ENCODE measurements around the gene STK4.
"Not testable (repeated sequence)": the region's sequence is repeated elsewhere in the genome, so short reads cannot be mapped to it uniquely, and the experiment has no call there.

The STK4 gene

DNA sequence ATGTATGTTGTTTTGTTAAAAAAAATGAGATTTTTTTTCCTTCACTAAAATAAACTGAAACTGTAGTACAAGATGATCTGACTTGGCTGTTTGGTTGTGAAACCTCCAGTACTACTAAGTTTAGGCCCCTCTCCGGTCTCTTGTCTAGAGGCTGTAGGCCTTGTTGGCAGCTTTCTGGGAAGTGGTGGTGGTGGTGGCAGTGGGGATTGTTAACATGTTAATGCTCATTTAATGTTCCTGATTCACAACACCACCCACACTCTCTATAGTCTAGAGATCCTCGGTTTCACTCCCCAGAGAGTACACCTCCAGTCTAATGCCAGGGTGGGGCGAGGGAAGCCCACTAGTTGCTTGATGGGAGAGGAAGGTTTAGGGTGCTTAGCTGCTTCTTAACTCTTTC lies 24.1 kb downstream of the STK4 start:
- DNase-seq: no peak

DNA sequence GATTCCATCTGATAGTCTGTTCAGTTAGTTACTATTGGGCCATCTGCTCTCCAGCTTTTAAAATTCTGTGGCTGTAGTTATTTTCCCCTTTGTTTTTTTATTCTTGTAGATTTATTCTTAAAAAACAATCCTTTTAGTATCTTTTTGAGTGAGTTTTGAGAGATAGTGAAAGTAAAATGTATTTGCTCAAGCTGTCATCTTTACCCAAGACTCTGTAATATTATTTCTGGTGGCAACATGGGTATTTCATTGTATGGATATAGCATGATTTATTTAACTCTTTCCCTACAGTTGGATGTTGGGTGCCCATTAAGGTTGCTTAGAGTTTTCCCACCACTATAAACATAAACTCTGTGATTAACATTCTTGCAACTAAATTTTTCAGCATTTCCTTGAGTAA lies 24.6 kb downstream of the STK4 start:
- DNase-seq: no peak

DNA sequence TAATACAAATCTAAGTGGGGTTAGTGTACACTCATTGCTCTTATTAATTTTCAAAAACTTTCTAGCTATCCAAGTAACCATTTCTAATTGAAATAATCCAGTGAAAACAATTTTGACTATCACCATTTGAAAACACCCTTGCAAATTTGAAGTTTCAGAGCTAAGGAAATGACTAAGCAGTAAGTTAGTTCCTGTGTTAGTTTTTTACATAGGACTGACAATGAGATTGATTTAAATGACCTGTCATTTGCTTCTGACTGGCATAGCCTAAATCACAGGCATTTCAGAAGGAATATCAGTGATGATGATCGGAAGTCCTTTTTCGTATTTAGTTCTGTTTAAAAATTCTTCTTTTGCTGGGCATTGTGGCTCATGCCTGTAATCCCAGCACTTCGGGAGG lies 27.0 kb downstream of the STK4 start:
- DNase-seq: no peak

DNA sequence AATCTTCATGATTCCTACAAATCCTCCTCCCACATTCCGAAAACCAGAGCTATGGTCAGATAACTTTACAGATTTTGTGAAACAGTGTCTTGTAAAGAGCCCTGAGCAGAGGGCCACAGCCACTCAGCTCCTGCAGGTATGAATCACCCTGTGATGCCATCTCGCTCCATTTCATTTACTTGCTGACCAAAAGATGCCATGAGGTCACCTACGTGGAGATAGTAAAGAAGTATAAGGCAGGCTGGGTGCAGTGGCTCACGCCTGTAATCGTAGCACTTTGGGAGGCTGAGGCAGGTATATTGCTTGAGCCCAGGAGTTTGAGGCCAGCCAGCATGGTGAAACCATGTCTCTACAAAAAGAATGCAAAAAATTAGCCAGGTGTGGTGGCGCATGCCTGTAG lies 30.9 kb downstream of the STK4 start:
- DNase-seq: no peak

DNA sequence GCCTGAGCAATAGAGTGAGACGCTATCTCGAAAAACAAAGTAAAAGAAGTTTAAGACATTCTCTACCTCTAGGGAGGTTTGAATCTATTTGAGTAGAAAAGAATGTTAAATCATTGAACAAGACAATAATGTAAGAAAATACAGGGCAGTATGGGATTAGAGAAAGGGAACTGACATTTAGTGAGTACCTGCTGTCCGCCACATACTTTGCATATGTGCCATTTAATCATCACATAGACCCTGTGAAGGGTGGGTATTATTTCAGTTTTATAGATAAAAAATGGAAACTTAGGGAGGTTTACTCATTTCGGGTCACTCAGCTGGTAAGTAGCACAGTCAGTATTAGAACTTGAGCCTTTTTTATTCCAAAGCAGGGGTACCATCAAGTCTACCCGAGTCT lies 31.4 kb downstream of the STK4 start:
- DNase-seq: no peak

DNA sequence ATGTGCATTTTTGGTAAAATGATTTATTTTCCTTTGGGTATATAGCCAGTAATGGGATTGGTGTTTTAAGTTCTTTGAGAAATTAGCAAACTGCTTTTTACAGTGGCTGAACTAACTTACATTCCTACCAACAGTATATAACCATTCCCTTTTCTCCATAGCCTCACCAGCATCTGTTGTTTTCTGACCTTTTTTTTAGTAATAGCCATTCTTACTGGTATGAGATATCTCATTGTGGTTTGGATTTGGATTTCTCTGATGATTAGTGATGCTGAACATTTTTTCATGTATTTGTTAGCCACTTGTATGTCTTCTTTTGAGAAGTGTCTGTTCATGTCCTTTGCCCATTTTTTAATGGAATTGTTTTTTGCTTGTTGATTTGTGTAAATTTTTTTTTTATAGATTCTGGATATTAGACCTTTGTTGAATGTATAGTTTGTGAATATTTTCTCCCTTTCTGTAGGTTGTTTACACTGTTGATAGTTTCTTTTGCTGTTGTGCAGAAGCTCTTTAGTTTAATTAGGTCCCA lies 42.3 kb downstream of the STK4 start:
- DNase-seq: no peak

DNA sequence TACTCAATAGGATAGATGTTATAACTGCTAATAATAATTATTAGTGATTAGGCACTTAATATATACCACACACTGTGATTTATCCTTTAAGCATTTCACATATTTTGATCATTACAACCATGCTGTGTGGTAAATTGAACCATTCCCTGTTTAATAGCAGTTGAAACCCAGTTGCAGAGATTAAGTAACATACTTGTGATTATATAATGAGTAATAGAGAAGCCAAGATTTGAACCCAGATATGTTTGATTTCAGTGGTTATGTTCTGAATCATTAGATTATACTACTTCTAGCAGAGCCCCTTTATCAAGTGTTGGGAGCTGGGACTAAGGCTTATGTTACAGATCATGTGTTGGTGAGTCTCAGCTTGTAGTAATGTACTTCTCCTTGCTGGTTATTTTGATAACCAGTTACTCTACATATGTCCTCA lies 44.1 kb downstream of the STK4 start:
- no peak for DNase-seq

DNA sequence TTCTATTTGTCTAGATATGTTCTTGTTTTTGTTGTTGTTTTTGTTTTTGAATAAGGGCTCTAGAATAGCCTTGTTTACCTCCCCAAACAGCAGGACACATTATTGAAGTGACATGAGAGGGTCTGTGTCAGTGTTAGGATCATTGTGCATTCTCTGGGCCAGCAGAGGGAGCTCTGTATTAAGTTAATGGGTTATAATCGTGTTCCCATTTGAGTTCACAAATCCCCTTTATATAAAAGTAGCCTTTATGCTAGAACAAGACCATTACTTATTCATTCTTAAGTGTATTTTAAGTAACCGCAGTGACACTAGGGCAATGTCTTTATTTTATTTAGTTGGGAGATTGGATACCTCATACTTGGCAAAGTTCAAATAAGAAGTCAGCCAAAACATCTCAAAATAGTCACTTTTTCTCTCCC lies 44.8 kb downstream of the STK4 start:
- no peak for DNase-seq

DNA sequence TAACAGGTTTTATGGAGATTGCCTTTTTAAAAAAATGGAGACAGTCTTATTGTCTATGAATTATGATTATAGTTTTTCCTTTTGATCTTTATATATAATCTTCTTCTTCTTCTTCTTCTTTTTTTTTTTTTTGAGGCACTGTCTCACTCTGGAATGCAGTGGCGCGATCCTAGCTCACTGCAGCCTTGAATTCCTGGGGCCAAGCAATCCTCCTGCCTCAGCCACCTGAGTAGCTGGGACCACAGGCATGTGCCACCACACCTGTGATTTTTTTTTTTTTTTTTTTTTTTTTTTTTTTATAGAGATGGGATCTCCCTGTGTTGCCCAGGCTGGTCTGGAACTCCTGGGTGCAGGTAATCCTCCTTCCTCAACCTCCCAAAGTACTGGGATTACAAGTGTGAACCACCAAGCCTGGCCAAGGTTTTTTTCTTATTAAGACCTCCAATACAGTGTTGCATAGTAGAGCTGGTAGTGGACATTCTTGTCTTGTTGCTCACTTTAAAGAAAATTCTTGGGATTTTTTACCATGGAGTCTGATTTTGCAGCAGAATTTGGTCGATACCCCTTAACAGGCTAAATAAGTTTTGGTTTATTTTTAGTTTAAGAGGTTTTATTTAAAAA lies 46.5 kb downstream of the STK4 start:
- DNase-seq: no peak

DNA sequence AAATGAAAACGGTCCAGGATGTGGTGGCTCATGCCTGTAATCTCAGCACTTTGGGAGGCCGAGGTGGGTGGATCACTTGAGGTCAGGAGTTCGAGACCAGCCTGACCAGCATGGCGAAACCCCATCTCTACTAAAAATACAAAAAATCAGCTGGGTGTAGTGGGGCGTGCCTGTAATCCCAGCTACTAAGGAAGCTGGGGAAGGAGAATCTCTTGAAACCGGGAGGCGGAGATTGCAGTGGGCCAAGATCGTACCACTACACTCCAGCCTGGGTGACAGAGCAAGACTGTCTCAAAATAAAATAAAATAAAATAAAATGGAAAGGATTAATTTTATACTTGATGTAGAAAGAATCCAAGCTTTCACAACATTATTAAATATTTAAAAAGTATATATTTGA lies 47.8 kb downstream of the STK4 start:
- DNase-seq: not testable (repeated sequence)

DNA sequence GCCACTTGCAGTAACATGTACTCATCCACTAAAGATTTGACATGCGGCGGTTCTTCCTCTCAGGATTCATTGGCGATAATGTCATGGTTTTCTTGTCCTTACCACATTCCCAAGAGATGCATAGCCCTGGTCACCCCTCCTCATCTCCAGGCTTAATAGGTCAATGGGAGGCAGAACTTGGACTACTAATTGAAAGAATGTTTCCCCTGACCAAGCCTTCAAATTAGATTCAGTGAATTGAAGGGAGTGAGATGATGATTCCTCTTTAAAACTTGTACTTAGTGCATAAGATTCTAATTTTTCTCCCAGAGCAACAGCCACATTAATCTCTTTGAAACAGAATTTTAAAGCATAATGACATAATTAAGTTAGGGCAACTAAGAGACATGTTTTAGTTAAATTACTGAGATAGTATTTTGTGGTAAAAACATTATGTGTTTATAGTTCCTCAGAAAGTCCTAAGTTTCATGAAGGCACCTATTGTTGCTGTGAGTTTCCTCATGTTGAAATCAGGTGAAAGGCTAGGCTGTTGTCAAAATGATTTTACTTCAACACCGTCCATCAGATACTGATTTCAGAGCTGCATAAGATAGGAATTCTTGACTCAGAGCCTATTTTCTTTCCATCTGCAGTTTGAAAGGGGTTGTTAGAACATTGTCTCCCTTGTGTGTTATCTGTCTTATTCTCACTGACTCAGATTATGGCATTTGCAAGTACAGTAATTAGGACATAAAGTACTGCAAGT lies 48.5 kb downstream of the STK4 start:
- no peak for DNase-seq

DNA sequence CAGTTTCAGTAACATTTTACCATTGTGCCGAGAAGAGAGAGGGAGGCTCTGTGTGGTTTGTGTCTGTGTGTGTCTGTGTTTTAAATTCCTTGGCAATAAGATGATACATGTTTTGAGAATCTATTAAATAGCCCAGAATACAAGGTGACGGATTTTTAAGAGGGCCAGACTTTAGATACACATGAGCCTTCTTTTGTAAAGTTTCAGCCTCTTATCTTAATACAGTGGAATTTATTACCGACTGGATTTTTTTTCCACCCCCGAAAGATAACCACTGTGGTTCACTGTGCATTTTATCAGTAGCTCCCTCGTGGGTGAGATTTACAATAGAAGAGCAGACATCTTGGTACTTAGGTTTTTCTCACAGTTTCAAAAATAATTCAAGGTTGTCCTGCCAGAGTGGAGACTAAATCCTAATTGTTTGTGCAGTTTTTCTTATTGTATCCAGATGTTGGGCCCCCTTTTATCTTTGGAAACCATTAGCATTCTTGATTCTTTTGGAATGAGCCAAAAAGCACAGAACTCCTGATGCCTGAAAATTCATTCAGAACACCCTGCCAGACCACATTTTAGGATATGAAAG lies 49.9 kb downstream of the STK4 start:
- DNase-seq: no peak

DNA sequence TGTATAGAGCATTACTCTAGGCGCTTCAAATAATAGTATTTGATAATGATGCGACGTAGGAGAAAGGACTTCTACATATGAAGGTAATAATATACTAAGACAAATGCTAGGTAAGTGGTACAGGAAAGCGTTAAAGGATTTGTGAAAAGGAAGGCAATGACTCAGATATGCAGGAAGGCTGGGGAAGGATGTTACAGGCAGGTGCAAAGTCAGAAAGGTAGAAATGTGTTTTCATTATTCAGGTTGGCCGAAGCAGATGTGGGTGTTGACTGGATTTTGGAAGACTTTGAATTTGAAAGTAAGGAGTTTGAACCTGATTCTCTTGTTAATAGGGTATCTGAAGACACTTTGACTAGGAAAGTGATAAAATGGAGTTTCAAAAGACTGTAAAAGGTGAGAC lies 51.0 kb downstream of the STK4 start:
- no peak for DNase-seq

DNA sequence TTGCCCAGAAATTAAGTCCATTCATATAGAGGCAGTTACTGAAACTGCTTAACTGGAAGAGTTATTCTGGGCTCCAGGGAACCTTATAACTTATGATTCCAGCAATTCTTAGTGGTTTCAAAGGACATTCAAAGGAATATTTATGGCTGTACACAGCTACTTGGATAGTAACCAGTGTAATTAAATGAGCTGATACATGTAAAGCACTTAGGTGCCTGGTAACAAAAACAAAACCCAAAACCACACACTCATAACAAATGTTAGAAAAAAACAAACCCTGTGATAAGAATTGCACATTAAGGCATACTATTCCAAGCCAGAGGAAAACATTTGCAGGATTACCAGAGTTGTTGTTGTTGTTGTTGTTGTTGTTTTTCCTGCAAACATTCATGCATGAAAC lies 51.5 kb downstream of the STK4 start:
- DNase-seq: no peak

DNA sequence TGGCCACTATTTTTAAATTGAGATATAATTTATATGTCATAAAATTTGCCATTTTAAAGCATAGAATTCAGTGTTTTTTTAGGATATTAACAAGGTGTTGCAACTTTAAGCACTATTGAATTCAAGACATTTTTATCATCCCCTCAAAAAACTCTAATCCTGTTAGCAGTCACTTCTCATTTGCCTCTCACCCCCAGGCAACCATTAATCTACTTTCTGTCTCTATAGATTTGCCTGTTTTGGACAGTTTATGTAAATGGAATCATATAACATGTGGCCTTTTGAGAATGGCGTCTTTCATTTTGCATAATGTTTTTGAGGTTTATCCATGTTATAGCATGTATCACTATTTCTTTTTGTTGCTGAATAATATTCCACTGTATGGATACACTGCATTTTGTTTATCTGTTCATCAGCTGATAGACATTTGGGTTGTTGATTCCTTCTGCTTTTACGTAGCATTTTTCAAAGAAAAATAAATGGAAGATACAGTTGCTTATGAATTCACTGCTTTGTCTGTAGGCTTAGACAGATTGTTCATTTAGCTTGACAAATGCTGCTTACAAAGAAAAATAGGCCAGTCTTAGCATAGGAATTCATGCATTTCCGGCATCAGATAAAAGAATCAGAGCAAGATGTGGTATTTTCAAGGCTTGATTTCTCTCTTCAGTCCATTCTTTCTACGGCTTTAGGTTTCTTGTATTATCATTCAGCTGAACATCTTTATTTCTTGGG lies 52.9 kb downstream of the STK4 start:
- no peak for DNase-seq

DNA sequence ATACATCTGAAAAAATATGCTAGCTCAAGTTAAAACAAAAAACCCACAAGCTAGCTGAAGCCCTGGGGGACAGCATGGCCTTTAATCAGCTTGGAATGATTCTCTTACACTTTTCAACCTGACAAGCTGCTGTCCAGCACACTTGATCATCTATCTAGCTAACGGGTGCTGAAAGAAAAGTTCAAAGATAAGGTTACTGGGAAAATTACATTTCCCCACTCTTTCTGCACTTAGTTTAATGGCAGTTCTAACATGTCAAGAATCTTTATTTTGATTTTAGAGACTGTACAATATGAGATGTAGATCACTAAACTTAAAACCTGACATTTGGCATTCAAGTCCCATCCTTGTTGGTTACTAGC lies 53.4 kb downstream of the STK4 start:
- DNase-seq: no peak

DNA sequence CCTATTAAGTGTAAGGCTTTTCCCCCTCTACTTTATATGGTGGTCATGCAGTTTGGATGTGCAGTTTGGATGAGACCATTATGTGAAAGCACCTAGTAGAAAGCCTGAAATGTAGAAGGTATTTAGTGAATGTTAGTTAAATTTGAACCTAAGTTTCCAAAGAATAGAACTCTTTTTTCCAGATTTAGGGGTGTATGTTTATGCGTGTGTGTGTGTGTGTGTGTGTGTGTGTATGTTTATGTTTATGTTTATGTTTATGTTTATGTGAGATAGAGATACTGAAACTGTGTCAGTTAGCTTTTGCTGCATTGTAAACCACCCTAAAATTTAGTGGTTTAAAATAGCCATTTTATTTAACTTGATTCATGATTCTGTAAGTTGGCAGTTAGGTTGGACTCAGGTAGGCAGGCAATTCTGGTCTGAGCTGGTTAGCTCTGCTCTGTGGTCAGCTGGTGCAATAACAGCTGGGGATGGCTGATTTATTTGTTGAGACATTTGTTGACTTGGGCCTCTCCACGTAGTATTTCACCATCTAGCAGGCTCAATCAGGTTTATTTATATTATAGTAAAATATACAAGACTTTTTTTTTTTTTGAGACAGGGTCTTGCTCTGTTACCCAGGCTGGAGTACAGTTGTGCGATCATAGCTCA lies 54.0 kb downstream of the STK4 start:
- no peak for DNase-seq

DNA sequence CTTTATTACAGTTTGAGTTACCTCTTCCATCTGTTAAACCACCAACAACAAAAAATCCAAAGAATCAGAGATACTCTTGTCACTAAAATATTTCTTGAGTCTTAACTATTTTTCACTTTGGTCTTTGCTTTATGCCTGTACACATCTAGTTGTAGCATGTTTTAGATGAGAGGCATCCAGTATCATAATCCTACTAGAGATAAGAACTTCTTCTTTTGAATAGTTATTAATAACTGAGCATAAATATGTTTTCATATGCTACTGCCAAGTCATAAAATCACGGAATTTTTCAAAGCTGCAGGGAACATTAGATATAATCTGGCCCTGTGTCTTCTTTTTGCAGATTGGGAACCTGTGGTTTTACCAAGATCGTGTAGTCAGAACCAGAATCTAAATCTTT lies 55.3 kb downstream of the STK4 start:
- DNase-seq: no peak

DNA sequence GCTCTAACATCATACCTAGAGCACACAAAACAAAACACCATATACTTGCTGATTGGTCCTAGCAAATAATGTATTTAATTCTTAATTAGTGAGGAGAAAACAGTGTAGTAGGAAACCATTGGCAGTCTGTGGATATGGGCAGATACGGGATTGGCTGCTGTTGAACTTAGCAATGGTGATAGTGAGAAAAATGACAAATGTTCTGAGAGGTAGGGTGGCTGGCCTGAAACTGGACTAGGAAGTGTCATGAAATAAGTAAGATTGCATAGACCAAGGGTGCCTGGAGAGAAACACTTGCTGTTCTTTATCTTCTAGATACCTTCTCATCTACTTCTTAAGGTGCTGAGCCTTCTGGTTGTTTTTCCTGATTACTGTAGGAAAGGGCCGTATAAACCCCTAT lies 56.8 kb downstream of the STK4 start:
- DNase-seq: not testable (repeated sequence)

DNA sequence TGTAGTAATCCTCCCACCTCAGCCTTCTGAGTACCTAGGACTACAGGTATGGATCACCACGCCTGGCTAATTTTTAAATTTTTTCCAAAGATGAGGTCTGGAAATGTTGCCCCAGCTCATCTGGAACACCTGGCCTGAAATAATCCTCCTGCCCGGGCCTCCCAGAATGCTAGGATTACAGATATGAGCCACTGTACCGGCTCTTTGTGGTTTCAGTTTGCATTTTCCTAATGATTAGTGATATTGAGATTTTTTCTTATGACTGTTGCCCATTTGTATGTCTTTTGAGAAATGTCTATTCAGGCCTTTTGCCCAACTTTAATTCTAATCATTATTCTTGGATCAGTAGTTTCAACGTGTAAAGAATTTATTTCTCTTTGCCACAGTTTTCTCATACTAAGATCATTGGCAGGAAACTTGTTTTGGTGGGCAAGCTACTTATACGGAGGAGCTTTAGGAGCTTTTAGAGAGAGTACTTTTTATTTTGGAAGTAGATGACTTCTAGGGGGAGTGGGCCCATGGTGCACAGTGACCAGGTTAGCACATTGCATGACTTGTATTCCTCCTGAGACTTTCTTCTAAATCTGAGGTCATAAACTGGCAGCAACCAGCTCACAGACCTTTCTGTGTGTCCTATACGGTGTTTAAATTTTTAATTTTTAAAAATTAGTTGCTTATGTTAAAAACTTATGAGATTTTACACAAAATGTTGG lies 62.3 kb downstream of the STK4 start:
- no peak for DNase-seq

DNA sequence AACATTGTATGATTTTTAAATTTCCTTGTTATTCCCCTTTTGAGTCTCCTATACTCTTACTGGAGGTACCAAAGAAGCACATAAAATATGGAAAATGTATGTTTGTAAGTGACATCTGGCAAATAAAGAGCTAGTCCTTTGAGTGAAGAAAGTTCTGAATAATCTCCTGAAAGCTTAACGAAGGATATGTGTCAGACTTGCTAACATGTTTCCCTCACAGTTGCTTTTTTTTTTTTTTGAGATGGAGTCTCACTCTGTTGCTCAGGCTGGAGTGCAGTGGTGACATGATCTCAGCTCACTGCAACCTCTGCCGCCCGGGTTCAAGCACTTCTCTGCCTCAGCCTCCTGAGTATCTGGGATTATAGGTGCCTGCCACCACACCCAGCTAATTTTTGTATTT lies 63.6 kb downstream of the STK4 start:
- no peak for DNase-seq

DNA sequence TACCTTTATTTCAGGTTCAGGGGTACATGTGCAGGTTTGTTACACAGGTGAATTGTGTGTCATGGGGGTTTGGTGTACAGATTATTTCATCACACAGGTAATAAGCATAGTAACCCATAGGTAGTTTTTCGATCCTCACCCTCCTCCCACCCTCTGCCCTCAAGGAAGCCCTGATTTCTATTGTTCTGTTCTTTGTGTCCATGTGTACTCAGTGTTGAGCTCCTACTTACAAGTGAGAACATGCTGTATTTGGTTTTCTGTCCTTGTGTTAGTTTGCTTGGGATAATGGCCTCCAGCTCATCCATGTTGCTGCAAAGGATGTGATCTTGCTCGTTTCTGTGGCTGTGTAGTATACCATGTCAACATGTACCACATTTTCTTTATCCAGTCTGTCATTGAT lies 66.0 kb downstream of the STK4 start:
- no peak for DNase-seq

DNA sequence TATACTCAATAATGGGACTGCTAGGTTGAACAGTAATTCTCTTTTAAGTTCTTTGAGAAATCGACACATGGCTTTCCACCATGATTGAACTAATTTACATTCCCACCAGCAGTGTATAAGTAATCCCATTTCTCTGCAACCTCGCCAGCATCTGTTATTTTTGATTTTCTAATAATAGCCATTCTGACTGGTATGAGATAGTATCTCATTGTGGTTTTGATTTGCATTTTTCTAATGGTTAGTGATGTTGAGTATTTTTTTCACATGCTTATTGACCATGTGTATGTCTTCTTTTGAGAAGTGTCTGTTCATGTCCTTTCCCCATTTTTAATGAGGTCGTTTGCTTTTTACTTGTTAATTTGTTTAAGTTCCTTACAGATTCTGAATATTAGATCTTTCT lies 66.5 kb downstream of the STK4 start:
- DNase-seq: no peak
